ENCODE results near the gene DFFB.

GRCh38 chr1:3851292-3851691 lies 6.0 kb upstream of the DFFB start:
- TF ChIP-seq GATA2 (IDR thresholded peaks at IDR 0.05; ENCODE audit: low read depth, low read length) (no peak), GATA3 (IDR thresholded peaks at IDR 0.05; ENCODE audit: low read depth, low read length) (no peak)
